Neural progenitor cell (in vitro differentiated cells): Measurements from ENCODE around the gene RAP1A.

Source experiments
- EZH2 ChIP-seq: fragments of 200-600 bp; sonication (generic); IDR thresholded peaks from 2 replicates; pipeline ENCODE4 v1.6.1; 2017; ENCODE audit warnings: antibody characterized with exemption, mild to moderate bottlenecking, moderate library complexity
- EZH2phosphoT487 ChIP-seq: fragments of 200-600 bp; sonication (generic); IDR thresholded peaks from 2 replicates; pipeline ENCODE4 v1.6.1; 2017; ENCODE audit warnings: antibody characterized with exemption
- TF ChIP-seq, protein P1 (sequence below): fragments of 200-600 bp; sonication (generic); IDR thresholded peaks from 2 replicates; pipeline ENCODE4 v1.5.1; 2017; ENCODE audit warnings: antibody characterized with exemption, mild to moderate bottlenecking

DNA sequence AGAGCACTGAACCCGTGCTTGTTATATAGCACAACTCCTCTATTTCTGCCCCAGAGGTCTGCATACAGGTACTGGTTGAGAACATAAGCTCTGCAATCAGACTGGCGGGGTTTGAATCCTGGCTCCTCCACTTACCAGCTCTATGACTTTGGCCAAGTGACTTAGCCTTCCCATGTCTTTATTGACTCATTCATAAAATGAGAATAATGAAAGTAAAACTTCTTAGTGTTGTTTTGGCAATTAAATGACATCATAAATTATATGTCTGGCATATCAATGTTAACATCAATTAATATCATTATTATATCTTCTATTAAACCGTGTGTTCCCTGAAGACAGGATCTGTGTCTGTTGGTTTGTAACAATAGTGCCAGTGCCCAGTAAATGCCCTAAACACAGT is 115.3 kb downstream of the RAP1A start:
- TF ChIP-seq, protein P1, sequence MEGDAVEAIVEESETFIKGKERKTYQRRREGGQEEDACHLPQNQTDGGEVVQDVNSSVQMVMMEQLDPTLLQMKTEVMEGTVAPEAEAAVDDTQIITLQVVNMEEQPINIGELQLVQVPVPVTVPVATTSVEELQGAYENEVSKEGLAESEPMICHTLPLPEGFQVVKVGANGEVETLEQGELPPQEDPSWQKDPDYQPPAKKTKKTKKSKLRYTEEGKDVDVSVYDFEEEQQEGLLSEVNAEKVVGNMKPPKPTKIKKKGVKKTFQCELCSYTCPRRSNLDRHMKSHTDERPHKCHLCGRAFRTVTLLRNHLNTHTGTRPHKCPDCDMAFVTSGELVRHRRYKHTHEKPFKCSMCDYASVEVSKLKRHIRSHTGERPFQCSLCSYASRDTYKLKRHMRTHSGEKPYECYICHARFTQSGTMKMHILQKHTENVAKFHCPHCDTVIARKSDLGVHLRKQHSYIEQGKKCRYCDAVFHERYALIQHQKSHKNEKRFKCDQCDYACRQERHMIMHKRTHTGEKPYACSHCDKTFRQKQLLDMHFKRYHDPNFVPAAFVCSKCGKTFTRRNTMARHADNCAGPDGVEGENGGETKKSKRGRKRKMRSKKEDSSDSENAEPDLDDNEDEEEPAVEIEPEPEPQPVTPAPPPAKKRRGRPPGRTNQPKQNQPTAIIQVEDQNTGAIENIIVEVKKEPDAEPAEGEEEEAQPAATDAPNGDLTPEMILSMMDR = no peak
- TF ChIP-seq EZH2 (no peak), EZH2phosphoT487 (no peak)
